Stimulated activated CD4-positive, alpha-beta T cell treated with anti-CD3 and anti-CD28 coated beads, TNF-alpha, amount 100 ng/mL, for 1 hour (primary cell): ENCODE data around the gene GALNT16.

Source experiments
- DNase-seq, 3 donors: peaks; one replicate each; pipeline ENCODE4 v3.0.0-alpha.2; 2020; ENCODE audit warnings: low read depth in 3 of 3, low spot score in 1 of 3

GALNT16 gene

DNA sequence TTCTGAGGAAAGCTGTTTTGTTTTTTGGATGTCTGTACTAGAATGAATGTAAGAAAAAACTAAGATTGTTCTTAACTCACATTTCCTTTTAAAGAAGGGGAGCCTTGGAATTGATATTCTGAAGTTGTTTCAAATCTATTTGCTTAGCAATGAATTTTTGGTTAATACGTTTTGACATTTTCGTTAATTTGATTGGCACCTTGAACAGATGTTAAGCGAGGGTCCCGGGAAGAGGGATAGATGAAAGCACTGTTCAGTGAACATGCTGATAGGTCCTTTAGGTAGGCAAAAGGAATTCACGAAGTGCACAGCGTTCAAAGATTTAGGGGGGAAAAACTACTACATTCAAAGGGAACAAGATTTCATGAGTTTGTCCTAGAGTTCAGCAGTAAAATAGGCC, 140.2 kb downstream of the GALNT16 start:
- DNase-seq, result no peak

DNA sequence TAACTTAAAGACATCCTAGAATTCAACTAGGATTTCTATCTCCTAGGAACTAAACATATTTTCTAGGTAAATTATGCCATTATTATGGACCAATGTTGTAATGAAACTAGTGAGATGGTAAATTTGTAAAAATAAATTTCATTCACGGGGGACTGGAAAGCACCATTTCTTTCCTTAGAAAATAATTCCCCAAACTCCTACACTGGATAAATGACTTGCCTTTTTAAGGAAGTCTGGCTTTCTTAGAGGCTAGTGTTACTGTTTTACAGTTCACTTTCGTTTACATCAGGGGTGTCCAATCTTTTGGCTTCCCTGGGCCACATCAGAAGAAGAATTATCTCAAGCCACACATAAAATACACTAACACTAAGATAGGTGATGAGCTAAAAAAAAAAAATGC, 141.9 kb downstream of the GALNT16 start:
- no peak for DNase-seq

DNA sequence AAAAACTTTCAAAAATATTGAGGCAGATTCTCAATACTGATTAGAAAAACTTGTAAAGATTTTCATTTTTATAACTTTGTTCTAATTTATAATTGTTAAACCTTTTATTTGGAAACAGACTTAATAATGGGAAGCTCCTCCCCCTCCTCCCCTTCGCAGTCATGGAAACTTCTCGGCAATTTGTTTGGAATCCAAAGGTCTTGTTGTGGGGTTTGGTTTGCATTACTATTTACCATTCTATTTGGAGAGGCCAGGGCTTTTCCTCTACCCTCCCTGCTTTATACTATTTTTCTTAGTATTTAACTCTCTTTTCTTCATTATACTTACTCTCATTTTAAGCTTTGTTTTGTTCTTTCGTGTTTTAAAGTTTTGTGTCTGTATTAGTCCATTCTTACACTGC, 144.5 kb downstream of the GALNT16 start:
- no peak for DNase-seq

DNA sequence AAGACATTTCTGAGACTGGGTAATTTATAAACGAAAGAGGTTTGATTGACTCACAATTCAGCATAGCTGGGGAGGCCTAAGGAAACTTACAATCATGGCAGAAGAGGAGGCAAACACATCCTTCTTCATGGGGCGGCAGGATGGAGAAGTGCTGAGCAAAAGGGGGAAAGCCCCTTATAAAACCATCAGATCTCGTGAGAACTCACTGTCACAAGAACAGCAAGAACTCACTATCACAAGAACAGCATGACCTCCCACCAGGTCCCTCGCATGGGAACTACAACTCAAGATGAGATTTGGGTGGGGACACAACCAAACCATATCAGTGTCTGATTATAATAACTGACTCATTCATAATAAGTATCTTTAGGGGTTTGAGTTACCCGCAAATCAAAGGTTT, 144.9 kb downstream of the GALNT16 start:
- DNase-seq, result no peak

DNA sequence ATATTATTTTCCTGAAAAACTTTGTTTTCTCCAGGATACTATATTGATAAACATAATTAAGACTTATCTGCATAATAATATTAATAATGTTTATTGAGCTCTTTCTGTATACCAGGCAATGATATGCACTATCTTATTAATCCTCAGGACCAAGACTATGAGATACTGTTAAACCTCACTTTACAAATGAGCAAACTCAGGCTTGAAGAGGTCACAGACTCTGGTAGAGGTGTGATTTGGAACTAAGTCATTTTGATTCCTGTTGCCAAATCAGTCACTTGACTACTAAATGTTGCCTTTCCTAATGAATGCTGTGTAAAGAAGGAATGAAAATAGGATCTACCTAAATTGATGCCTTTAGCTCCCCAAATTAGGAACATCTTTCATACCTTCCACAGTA, 145.8 kb downstream of the GALNT16 start:
- DNase-seq, result no peak
